HG03558 (cell line): Measurements from ENCODE around the gene PGAP2.

Experiments used
- ATAC-seq: cut with Tn5 transposase; IDR thresholded peaks from one replicate; pipeline ENCODE4 v1.9.1; 2021; ENCODE audit warnings: moderate number of reproducible peaks; ENCODE audit not compliant: unreplicated experiment; ENCODE audit errors: extremely low read depth

Gene PGAP2

GRCh38 chr11:3830088-3830487, 21.7 kb downstream of the PGAP2 start:
- ATAC-seq = no peak

DNA sequence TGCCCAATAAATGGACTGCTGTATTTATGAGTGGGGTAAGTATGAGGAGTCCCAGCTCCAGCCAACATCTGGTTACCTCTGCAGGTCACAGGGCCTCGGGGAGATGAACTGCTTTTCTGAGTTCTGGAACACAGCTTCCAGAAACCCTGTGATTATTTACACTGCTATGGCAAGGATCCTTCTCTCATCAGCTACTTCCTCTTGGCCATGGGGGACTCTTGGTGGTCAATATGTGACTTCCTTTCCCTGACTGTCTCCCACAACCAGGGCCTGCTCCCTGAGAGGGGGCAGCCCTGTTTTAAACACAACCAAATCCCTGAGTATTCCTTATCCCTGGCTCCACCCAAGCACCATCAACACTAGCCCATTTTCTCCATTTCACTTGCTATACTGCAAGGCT, 22.4 kb downstream of the PGAP2 start:
- no peak for ATAC-seq

DNA sequence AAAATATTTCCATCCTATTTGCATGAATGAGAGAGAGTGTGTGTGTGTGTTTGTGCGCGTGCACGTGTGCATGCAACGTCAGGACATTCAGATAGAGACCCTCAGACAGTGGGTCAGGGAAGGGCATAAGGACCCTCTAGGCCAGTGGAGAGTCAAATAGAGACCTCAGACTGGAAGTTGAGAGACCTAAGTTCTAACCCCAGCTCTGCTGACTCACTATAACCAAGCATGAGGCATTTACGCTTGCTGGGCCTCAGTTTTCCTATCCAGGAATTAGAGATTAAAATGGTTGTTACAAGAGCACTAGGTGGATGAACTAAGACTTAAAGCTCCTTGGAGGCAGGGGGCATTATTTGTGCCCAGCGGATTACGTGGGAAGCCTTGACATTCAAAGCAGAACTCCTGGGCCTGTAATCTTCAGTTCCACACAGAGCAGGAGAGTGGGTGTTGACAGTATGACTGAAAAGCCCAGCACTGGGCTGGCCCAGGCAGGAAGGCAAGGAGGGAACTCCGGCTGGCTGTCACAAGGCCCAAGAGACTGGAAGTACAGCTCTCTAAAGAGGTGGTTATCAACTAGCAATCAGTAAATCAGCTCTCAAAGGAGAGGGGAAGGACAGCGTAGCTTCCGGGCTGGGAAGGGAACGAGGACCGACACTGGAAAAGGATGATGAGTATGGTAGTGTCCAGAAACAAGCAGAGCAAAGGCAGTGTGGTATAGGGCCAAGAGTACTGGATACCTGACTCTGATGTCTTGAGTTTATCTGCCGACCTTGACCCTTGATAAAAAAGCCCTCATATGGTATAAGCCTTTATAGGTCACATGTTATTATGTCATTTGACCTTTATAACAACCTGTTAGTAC, 23.2 kb downstream of the PGAP2 start:
- ATAC-seq = no peak

GRCh38 chr11:3832816-3833215, 24.5 kb downstream of the PGAP2 start:
- no peak for ATAC-seq

DNA sequence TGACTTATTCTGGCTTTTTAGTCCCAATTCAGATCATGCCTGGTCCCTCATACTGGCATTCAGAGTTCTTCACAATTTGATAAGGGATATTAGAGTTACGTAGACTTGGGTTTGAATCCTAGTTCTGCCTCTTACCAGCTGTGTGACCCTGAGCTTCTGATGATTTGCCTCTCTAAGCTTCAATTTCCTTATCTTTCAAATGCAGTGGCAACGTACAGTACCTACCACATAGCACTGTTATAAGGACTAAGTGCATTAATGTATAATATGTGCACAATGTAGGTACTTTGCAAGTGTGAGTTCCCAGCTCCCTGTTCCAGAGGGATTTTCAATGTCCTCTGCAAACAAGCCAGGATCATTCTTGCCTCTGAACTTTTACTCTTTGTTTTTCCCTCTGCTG, 25.1 kb downstream of the PGAP2 start:
- no peak for ATAC-seq

DNA sequence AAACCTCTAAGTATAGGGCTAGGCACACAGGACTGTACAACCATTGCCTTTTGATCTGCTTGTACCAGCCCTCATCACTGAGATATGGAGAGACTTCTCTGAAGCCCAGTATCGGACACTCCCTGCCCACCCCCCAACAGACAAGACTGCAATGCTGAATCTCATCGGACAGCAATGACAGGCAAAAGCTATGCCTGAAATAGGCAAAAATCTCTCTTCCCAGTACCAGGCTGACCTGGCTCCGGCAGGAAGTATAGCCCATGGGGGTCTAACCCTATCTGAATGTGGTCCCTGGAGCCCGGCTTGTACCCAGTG, 25.9 kb downstream of the PGAP2 start:
- no peak for ATAC-seq

DNA sequence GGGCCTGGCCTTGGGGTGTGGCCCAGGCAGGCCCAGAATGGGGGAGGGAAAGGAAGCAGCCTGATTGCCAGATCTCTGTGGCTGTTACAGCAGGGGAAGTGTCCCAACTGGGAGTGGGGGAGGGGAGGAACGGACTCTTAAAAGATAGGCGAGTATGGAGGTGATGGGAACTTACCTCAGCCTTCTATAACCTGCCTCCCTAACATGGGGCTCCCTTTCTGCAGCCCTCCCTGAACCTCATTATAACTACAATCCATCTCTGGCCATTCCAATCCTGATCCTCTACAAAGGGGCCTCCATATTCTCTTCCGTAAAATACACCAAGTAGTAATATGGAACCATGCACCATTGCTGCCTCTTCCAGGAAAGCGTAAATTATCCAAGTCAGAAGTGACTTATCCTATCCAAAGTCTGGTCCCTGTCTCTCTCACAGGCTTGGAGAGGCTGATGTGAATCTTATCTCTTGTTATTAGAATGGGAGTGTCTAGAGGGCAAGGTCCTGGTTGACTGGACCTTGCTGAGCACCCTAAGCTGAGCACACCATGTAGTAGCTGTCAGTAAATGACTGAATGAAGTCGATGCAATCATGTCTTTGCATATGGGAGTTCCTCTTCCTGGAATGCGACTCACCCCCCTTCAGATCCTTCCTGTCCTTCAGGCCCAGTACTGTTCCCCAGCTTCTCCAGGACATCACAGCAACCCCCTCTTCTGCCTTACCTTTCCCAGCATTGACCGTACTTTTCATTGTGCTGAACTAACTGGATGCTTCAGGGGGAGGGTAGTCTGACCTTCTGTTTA, 26.5 kb downstream of the PGAP2 start:
- ATAC-seq = no peak

- no peak for ATAC-seq
These were observed 27.4 kb downstream of the PGAP2 start for GRCh38 chr11:3835751-3836150.

- ATAC-seq = no peak
These were observed 28.5 kb downstream of the PGAP2 start for GRCh38 chr11:3836903-3837302.

DNA sequence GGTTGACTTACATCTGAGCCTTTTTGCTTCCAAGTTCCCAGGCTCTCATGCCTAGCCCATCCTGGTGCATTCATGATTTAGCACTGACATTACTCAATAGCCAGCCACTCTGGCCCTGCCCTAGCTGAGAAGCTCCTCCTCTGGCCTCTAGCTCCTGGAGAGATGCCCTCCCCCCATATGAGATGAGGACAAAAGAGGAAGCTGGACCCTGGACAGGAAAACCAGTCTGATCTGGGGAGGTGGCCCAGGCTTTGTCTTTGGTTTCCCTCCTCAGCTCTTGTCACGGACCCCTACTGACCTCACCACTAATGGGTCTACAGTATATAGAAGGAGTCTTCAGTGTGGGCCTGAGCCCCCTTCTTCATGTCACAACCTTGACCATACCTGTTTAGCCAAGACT, 29.4 kb downstream of the PGAP2 start:
- ATAC-seq = no peak

- no peak for ATAC-seq
These were observed 30.1 kb downstream of the PGAP2 start for GRCh38 chr11:3838504-3838903.

GRCh38 chr11:3840004-3840869, 31.9 kb downstream of the PGAP2 start:
- ATAC-seq = no peak

GRCh38 chr11:3840870-3841425, 32.6 kb downstream of the PGAP2 start, which contains the start of gene RHOG:
TSS of gene RHOG (minus strand) at chr11:3840959. CDS start at chr11:3828138, 12,821 bp downstream.
- ATAC-seq = peak; percentile 32

DNA sequence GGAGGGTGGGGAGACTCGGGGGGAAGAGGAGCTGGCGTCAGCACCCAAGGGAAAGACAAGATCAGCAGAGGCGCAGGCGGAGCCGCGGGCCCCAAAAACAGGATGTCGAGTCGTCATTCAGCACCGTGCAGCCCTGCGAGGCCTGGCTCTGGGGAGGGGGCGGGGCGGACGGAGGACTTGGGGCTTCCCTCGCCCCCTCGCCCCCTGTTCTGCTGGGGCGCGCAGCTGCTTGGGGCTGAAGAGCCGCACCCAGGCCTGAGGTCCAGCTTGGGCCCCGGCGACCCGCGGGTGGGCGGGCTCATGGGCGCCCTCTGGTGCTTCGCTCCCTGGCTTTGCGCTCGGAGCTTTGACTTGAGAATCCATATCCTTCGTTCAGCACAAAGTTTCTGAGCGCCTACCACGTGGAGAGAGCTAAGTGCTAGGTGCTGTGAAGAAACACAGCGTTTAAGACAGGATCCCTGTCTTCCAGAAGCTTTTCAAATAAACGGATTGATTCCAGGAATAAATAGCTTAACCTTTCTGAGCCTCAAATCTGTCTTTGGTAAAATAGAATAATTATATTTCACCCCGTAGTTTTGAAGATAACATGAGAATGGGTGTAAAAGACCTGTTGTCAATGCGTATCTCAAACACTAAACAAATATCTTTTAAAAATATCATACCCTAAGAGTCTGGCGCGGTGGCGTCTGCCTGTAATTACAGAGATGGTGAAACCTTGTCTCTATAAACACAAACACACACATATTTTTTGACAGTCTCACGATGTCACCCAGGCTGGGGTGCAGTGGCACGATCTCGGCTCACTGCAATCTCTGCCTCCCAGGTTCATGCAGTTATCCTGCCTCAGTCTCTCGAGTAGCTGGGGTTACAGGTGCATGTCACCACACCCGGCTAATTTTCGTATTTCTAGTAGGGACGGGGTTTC, 33.3 kb downstream of the PGAP2 start:
- ATAC-seq = peak; percentile 36

GRCh38 chr11:3843326-3843725, 35.0 kb downstream of the PGAP2 start:
- no peak for ATAC-seq

DNA sequence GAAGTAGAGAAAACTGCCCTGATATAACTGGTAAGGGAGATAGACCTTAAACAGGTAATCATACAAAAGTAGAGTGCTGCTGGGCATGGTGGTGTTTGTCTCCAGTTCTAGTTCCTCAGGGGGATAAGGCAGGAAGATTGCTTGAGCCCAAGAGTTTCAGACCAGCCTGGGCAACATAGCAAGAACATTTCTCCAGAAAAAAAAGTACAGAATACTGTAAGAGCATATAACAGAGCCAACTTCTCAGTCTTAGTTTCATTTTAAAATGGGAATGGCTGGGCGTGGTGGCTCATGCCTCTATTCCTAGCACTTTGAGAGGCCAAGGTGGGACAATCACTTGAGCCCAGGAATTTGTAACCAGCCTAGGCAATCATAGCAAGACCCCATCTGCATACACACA, 36.9 kb downstream of the PGAP2 start:
- no peak for ATAC-seq

DNA sequence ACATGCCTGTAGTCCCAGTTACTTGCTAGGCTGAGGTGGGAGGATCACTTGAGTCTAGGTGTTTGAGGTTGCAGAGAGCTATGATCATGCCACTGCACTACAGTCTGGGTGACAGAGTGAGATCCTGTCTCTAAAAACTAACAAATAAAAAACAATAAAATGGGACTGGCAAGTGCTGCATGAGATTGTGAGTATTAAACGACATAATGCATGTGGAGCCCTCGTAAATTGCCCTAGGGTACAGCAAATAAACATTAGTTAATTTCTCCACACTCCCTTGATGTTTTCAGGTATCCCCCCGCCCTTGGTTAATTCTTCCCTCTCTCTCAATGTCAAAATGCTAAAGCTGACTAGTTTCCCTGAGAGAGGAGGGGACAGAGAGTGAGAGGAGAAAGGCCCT, 37.3 kb downstream of the PGAP2 start:
- no peak for ATAC-seq

- no peak for ATAC-seq
These were observed 41.0 kb downstream of the PGAP2 start for GRCh38 chr11:3849297-3849874.

DNA sequence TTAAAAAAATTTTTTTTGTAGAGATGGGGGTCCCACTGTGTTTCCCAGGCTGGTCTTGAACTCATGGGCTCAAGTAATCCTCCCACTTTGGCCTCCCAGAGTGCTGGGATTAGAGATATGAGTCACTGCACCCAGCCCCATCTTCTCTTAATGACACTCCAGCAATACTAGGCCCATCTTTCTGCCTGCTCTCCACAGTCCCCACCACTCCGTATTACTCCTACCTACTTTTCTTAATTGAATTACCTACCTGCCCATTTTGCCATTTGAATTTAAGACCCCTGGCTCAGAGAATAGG, 45.1 kb downstream of the PGAP2 start:
- no peak for ATAC-seq
